HEK293 (cell line): ENCODE measurements around the gene EFEMP2.

Experiments used
- CTCF ChIA-PET: fragments of 350-600 bp; formaldehyde crosslinking; extraction: SDS; loops from one replicate; lab custom pipeline; 2021; ENCODE audit warnings: antibody characterized with exemption; lab: Yijun Ruan, JAX
- POLR2A ChIA-PET: fragments of 300-600 bp; formaldehyde crosslinking; extraction: SDS; loops from one replicate; lab custom pipeline; 2020; ENCODE audit warnings: antibody characterized with exemption, inconsistent platforms; lab: Yijun Ruan, JAX
- H3K27ac ChIP-seq: fragments of 200-500 bp; sonication (Bioruptor generic); 2 replicates; pipeline ENCODE4 v1.5.1; 2014; ENCODE audit warnings: low read depth, low read length, control low read depth, inconsistent platforms; ENCODE audit errors: extremely low read depth
- H3K36me3 ChIP-seq, 2 experiments: fragments of 200-500 bp in 1 of 2; sonication (Bioruptor generic) in 1 of 2; 1 replicate in 1 of 2; 2 replicates in 1 of 2; pipeline ENCODE4 v1.5.1; 2014 to 2017; ENCODE audit warnings: inconsistent platforms in 2 of 2, low read length in 2 of 2; ENCODE audit not compliant: control insufficient read depth in 2 of 2, insufficient read depth in 1 of 2
- H3K4me1 ChIP-seq: fragments of 200-500 bp; sonication (Bioruptor generic); 2 replicates; pipeline ENCODE4 v1.5.1; 2014; ENCODE audit warnings: mild to moderate bottlenecking, low read length, inconsistent platforms; ENCODE audit not compliant: control insufficient read depth, insufficient read depth
- H3K4me3 ChIP-seq: 2 replicates; pipeline ENCODE4 v1.5.1; 2011; ENCODE audit warnings: low read depth, mild to moderate bottlenecking, control low read depth, low read length, moderate library complexity
- H3K9me3 ChIP-seq: fragments of 200-500 bp; sonication (Bioruptor generic); 2 replicates; pipeline ENCODE4 v1.5.1; 2014; ENCODE audit warnings: low read depth, low read length, inconsistent platforms; ENCODE audit not compliant: control insufficient read depth, insufficient read depth
- INSM2 ChIP-seq: fragments of 450-650 bp; formaldehyde crosslinking; IDR thresholded peaks from 2 replicates; pipeline ENCODE4 v1.5.1; 2016; ENCODE audit warnings: missing biosample characterization, missing genetic modification characterization
- KLF10 ChIP-seq: fragments of 450-650 bp; IDR thresholded peaks from 2 replicates; pipeline ENCODE4 v1.5.1; 2018; ENCODE audit warnings: missing biosample characterization, mild to moderate bottlenecking, missing genetic modification characterization
- YY2 ChIP-seq: fragments of 450-650 bp; formaldehyde crosslinking; IDR thresholded peaks from 2 replicates; pipeline ENCODE4 v1.5.1; 2016; ENCODE audit warnings: missing biosample characterization, missing genetic modification characterization
- ZNF248 ChIP-seq: fragments of 450-650 bp; formaldehyde crosslinking; IDR thresholded peaks from 2 replicates; pipeline ENCODE4 v1.5.1; 2017; ENCODE audit warnings: missing biosample characterization, missing genetic modification characterization
- ZNF311 ChIP-seq: fragments of 450-650 bp; formaldehyde crosslinking; IDR thresholded peaks from 2 replicates; pipeline ENCODE4 v1.5.1; 2017; ENCODE audit warnings: missing biosample characterization, missing genetic modification characterization, borderline replicate concordance
- ZNF324 ChIP-seq: fragments of 450-650 bp; formaldehyde crosslinking; IDR thresholded peaks from 2 replicates; pipeline ENCODE4 v1.5.1; 2016; ENCODE audit warnings: missing biosample characterization, missing genetic modification characterization
- ZNF473 ChIP-seq: fragments of 450-650 bp; formaldehyde crosslinking; IDR thresholded peaks from 2 replicates; pipeline ENCODE4 v1.5.1; 2017; ENCODE audit warnings: missing biosample characterization, missing genetic modification characterization
- ZNF48 ChIP-seq: fragments of 450-650 bp; formaldehyde crosslinking; IDR thresholded peaks from 2 replicates; pipeline ENCODE4 v1.5.1; 2016; ENCODE audit warnings: missing biosample characterization, missing genetic modification characterization
- ZNF501 ChIP-seq: fragments of 450-650 bp; formaldehyde crosslinking; IDR thresholded peaks from 2 replicates; pipeline ENCODE4 v1.5.1; 2016; ENCODE audit warnings: missing biosample characterization, missing genetic modification characterization
- ZNF518A ChIP-seq: fragments of 450-650 bp; formaldehyde crosslinking; conservative IDR thresholded peaks from 2 replicates; pipeline ENCODE4 v1.5.1; 2016; ENCODE audit warnings: low read depth, missing biosample characterization, missing genetic modification characterization
- ZNF654 ChIP-seq: fragments of 450-650 bp; formaldehyde crosslinking; IDR thresholded peaks from 2 replicates; pipeline ENCODE4 v1.5.1; 2016; ENCODE audit warnings: low read depth, missing biosample characterization, missing genetic modification characterization
- ZNF701 ChIP-seq: fragments of 450-650 bp; formaldehyde crosslinking; IDR thresholded peaks from 2 replicates; pipeline ENCODE4 v1.5.1; 2016; ENCODE audit warnings: missing biosample characterization, missing genetic modification characterization
- TF ChIP-seq, protein P1 (sequence below): fragments of 450-650 bp; formaldehyde crosslinking; IDR thresholded peaks from 2 replicates; pipeline ENCODE4 v1.5.1; 2016; ENCODE audit warnings: missing biosample characterization, missing genetic modification characterization
- TF ChIP-seq, protein P2 (sequence below): fragments of 450-650 bp; formaldehyde crosslinking; IDR thresholded peaks from 2 replicates; pipeline ENCODE4 v1.5.1; 2016; ENCODE audit warnings: missing biosample characterization, missing genetic modification characterization

EFEMP2 gene

DNA sequence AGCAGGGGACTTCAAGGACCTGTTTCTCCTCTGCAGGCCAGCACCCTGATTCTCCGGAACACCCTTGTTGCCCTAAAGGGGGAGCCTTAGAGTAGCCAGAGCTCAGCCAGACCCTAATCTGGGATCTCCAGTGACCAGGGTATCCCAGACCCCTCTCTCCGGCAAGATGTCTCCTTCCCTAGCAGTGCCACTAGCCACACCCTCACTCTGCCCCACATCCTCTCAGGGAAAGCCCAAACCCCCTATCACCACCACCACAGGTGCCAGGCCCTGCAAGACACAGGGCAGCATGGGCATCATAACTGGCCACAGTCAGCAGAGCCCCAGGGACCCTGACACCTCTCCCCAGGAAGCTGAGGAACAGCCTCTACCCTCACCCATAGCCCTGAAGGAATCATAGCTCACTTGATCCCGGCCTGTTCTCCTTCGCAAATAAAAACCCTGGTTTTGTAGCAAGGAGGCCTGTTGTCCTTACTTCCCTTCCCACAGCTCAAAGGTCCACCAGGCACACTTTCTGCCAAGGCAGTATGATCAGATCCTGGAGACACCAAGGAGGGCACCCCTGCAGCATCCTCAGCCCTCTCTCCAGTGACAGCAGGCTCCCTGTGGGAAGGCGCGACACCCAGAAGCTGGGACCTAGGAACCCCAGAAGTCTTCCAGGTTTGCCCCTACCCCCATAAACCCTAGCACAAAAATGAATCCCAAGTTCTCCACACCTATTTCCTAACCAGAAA lies 19.2 kb downstream of the EFEMP2 start:
- H3K4me3 ChIP-seq, result no peak overlapping the region
- CTCF ChIA-PET, result interaction anchor here (0.6 to 0.7 kb wide), 6 partner anchors 10 to 313 kb away, joined by 3 to 5 read pairs (median 3); no protein-coding TSS in a partner anchor
- H3K36me3 ChIP-seq, result peaks cover 0 to 56% of the 10 kb centered on the region in 2 experiments; a peak in 1 of 3 replicates
- TF ChIP-seq, protein P1, sequence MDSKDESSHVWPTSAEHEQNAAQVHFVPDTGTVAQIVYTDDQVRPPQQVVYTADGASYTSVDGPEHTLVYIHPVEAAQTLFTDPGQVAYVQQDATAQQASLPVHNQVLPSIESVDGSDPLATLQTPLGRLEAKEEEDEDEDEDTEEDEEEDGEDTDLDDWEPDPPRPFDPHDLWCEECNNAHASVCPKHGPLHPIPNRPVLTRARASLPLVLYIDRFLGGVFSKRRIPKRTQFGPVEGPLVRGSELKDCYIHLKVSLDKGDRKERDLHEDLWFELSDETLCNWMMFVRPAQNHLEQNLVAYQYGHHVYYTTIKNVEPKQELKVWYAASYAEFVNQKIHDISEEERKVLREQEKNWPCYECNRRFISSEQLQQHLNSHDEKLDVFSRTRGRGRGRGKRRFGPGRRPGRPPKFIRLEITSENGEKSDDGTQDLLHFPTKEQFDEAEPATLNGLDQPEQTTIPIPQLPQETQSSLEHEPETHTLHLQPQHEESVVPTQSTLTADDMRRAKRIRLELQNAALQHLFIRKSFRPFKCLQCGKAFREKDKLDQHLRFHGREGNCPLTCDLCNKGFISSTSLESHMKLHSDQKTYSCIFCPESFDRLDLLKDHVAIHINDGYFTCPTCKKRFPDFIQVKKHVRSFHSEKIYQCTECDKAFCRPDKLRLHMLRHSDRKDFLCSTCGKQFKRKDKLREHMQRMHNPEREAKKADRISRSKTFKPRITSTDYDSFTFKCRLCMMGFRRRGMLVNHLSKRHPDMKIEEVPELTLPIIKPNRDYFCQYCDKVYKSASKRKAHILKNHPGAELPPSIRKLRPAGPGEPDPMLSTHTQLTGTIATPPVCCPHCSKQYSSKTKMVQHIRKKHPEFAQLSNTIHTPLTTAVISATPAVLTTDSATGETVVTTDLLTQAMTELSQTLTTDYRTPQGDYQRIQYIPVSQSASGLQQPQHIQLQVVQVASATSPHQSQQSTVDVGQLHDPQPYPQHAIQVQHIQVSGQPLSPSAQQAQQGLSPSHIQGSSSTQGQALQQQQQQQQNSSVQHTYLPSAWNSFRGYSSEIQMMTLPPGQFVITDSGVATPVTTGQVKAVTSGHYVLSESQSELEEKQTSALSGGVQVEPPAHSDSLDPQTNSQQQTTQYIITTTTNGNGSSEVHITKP (tag by site-specific recombination), result no peak
- no peak for TF ChIP-seq ZNF701 (tag by site-specific recombination)
- TF ChIP-seq ZNF518A, result no peak
- TF ChIP-seq ZNF473 (tag by site-specific recombination), result no peak
- TF ChIP-seq YY2, result no peak
- no peak for TF ChIP-seq ZNF248 (tag by site-specific recombination)
- TF ChIP-seq, protein P2, sequence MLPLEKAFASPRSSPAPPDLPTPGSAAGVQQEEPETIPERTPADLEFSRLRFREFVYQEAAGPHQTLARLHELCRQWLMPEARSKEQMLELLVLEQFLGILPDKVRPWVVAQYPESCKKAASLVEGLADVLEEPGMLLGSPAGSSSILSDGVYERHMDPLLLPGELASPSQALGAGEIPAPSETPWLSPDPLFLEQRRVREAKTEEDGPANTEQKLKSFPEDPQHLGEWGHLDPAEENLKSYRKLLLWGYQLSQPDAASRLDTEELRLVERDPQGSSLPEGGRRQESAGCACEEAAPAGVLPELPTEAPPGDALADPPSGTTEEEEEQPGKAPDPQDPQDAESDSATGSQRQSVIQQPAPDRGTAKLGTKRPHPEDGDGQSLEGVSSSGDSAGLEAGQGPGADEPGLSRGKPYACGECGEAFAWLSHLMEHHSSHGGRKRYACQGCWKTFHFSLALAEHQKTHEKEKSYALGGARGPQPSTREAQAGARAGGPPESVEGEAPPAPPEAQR (tag by site-specific recombination), result no peak
- no peak for TF ChIP-seq ZNF654 (tag by site-specific recombination)
- TF ChIP-seq INSM2, result no peak
- no peak for TF ChIP-seq ZNF324 (tag by site-specific recombination)
- no peak for TF ChIP-seq ZNF48 (tag by site-specific recombination)
- no peak for TF ChIP-seq ZNF311 (tag by site-specific recombination)
- TF ChIP-seq KLF10, result no peak
- TF ChIP-seq ZNF501 (tag by site-specific recombination), result no peak
- no peak overlapping the region for H3K27ac ChIP-seq
- no peaks in the 10 kb centered on the region for H3K4me1 ChIP-seq
- POLR2A ChIA-PET, result interaction anchor here (2.4 kb wide), 1 partner anchor 15 kb away, joined by 11 read pairs; no protein-coding TSS in a partner anchor
- H3K9me3 ChIP-seq, result no peaks in the 10 kb centered on the region
